Naive thymus-derived CD4-positive, alpha-beta T cell (primary cell): ENCODE measurements around the gene STK32A. TPM values are rescaled to one million over a fixed set of nuclear protein-coding genes. Genes with fewer than 3 reads are reported as not detected.

Source experiments
- ATAC-seq: fragments of 150-1000 bp; cut with Tn5 transposase; 2 replicates; pipeline ENCODE4 v1.10.0; 2021; ENCODE audit warnings: mild to moderate bottlenecking, moderate library complexity
- CTCF ChIA-PET: fragments of 350-600 bp; sonication (Branson Sonifier 250); formaldehyde crosslinking; loops from one replicate; lab custom pipeline; 2021; ENCODE audit warnings: antibody characterized with exemption; lab: Charles Lee
- POLR2A ChIA-PET: fragments of 350-600 bp; sonication (Branson Sonifier 250); formaldehyde crosslinking; loops from one replicate; lab custom pipeline; 2021; ENCODE audit warnings: antibody characterized with exemption, inconsistent platforms; lab: Charles Lee
- DNase-seq, 9 donors: peaks; one replicate each; pipeline versions ENCODE4 v3.0.0 to v3.0.0-alpha.2; 2020 to 2022; ENCODE audit warnings: mixed read lengths in 1 of 9
- H3K27ac ChIP-seq: one replicate; pipeline ENCODE4 v1.7.0; 2013; ENCODE audit warnings: mild to moderate bottlenecking, low read depth, low read length, moderate library complexity
- H3K27me3 ChIP-seq, 2 donors: one replicate each; pipeline ENCODE4 v1.7.0; 2013; ENCODE audit warnings: low read length in 2 of 2, mild to moderate bottlenecking in 2 of 2, moderate library complexity in 2 of 2; ENCODE audit not compliant: control insufficient read depth in 2 of 2, insufficient read depth in 2 of 2
- H3K36me3 ChIP-seq, 3 experiments: 1 replicate in 2 of 3; 2 replicates in 1 of 3; pipeline ENCODE4 v1.7.0; 2013; ENCODE audit warnings: low read length in 3 of 3, mild to moderate bottlenecking in 3 of 3, moderate library complexity in 1 of 3; ENCODE audit not compliant: insufficient read depth in 3 of 3, control insufficient read depth in 2 of 3
- H3K4me1 ChIP-seq, 2 donors: one replicate each; pipeline ENCODE4 v1.7.0; 2013; ENCODE audit warnings: low read length in 2 of 2, mild to moderate bottlenecking in 2 of 2, moderate library complexity in 1 of 2; ENCODE audit not compliant: control insufficient read depth in 2 of 2, insufficient read depth in 2 of 2
- H3K4me3 ChIP-seq: 2 replicates; pipeline ENCODE4 v1.7.0; 2013; ENCODE audit warnings: mild to moderate bottlenecking, low read length
- H3K9me3 ChIP-seq, 3 experiments: 1 replicate in 2 of 3; 2 replicates in 1 of 3; pipeline ENCODE4 v1.7.0; 2013; ENCODE audit warnings: low read length in 3 of 3; ENCODE audit not compliant: control insufficient read depth in 2 of 3
- H3K27ac Mint-ChIP-seq, 9 donors: one replicate each; pipeline ENCODE4 v1.8.0; 2020 to 2022; ENCODE audit warnings: mixed read lengths in 9 of 9, mild to moderate bottlenecking in 8 of 9, moderate library complexity in 5 of 9, inconsistent platforms in 2 of 9
- H3K27me3 Mint-ChIP-seq, 5 donors: one replicate each; pipeline ENCODE4 v1.8.0; 2021 to 2022; ENCODE audit warnings: mixed read lengths in 5 of 5, mild to moderate bottlenecking in 1 of 5
- H3K36me3 Mint-ChIP-seq, 5 donors: one replicate each; pipeline ENCODE4 v1.8.0; 2020 to 2022; ENCODE audit warnings: mixed read lengths in 5 of 5, mild to moderate bottlenecking in 3 of 5, inconsistent platforms in 1 of 5
- H3K4me1 Mint-ChIP-seq, 7 donors: one replicate each; pipeline ENCODE4 v1.8.0; 2020 to 2022; ENCODE audit warnings: mixed read lengths in 7 of 7, mild to moderate bottlenecking in 3 of 7, inconsistent platforms in 1 of 7
- H3K4me3 Mint-ChIP-seq, 10 donors: one replicate each; pipeline ENCODE4 v1.8.0; 2020 to 2022; ENCODE audit warnings: mild to moderate bottlenecking in 10 of 10, mixed read lengths in 10 of 10, moderate library complexity in 6 of 10, inconsistent platforms in 2 of 10
- H3K9me3 Mint-ChIP-seq, 11 donors: one replicate each; pipeline ENCODE4 v1.8.0; 2020 to 2022; ENCODE audit warnings: mixed read lengths in 11 of 11, mild to moderate bottlenecking in 4 of 11, inconsistent platforms in 1 of 11, moderate library complexity in 1 of 11
- intact Hi-C, 2 donors: fragments of 100-400 bp; cut with micrococcal nuclease; formaldehyde crosslinking; loops; one replicate each; pipeline ENCODE4 v1.15.1; 2023
- polyA plus RNA-seq, 2 donors: library from polyadenylated mRNA; unstranded; fragments of 300-500 nt; fragmentation: Illumina TruSeq; gene quantifications; one replicate each; pipeline ENCODE4 v1.2.3, GENCODE V29; 2021
- total RNA-seq, 6 experiments: library from RNA in 5 of 6; stranded (reverse) in 5 of 6; gene quantifications; 1 replicate in 5 of 6; 2 replicates in 1 of 6; pipeline ENCODE4 v1.2.3 and lab custom pipeline; 2021 to 2026

STK32A gene
- total and polyA plus RNA-seq, 7 experiments from 2014 or later: not detected

- no peaks in the 10 kb centered on the region for H3K36me3 ChIP-seq
- ATAC-seq (no peak), DNase-seq (no peak)
- no peaks in the 10 kb centered on the region for H3K4me1 ChIP-seq
- no peak overlapping the region for H3K27ac ChIP-seq
- H3K9me3 ChIP-seq: no peaks in the 10 kb centered on the region
- intact Hi-C loops: no loop called here
- POLR2A ChIA-PET: no interaction called here
- peaks cover 0 to 8% (median 2%) of the 10 kb centered on the region in 11 donors for H3K9me3 Mint-ChIP-seq
- no peak overlapping the region for H3K4me3 ChIP-seq
- H3K27me3 Mint-ChIP-seq: peaks cover 0 to 5% (median 0%) of the 10 kb centered on the region in 5 donors
- H3K4me3 Mint-ChIP-seq: no peak overlapping the region
- no peaks in the 10 kb centered on the region for H3K4me1 Mint-ChIP-seq
- H3K27me3 ChIP-seq: no peaks in the 10 kb centered on the region
- H3K36me3 Mint-ChIP-seq: no peaks in the 10 kb centered on the region
- CTCF ChIA-PET: no interaction called here
- H3K27ac Mint-ChIP-seq: no peak overlapping the region
These were observed 97.8 kb downstream of the STK32A start for GRCh38 chr5:147332658-147333057.

- Histone ChIP-seq H3K27ac (no peak overlapping the region), H3K4me1 (no peaks in the 10 kb centered on the region), H3K27me3 (no peaks in the 10 kb centered on the region), H3K36me3 (no peaks in the 10 kb centered on the region), H3K4me3 (no peak overlapping the region), H3K9me3 (no peaks in the 10 kb centered on the region)
- H3K9me3 Mint-ChIP-seq: peaks cover 0 to 24% (median 10%) of the 10 kb centered on the region in 11 donors
- peaks cover 0 to 7% (median 0%) of the 10 kb centered on the region in 5 donors for H3K36me3 Mint-ChIP-seq
- intact Hi-C loops: no loop called here
- H3K27ac Mint-ChIP-seq: no peak overlapping the region
- DNase-seq (no peak), ATAC-seq (no peak)
- ChIA-PET CTCF (no interaction called here), POLR2A (no interaction called here)
- H3K27me3 Mint-ChIP-seq: peaks cover 0 to 8% (median 0%) of the 10 kb centered on the region in 5 donors
- H3K4me3 Mint-ChIP-seq: no peak overlapping the region
- no peaks in the 10 kb centered on the region for H3K4me1 Mint-ChIP-seq
These were observed 102.0 kb downstream of the STK32A start for GRCh38 chr5:147336876-147337275.

GRCh38 chr5:147339313-147339712 lies 104.5 kb downstream of the STK32A start:
- POLR2A ChIA-PET: no interaction called here
- H3K27ac Mint-ChIP-seq: no peak overlapping the region
- intact Hi-C loops: no loop called here

GRCh38 chr5:147340941-147341340 lies 106.1 kb downstream of the STK32A start:
- Histone ChIP-seq H3K27ac (no peak overlapping the region), H3K27me3 (no peaks in the 10 kb centered on the region), H3K9me3 (no peaks in the 10 kb centered on the region), H3K36me3 (no peaks in the 10 kb centered on the region), H3K4me1 (no peaks in the 10 kb centered on the region), H3K4me3 (no peak overlapping the region)
- H3K27me3 Mint-ChIP-seq: peaks cover 0 to 7% (median 0%) of the 10 kb centered on the region in 5 donors
- ATAC-seq (no peak), DNase-seq (no peak)
- H3K27ac Mint-ChIP-seq: no peak overlapping the region
- CTCF ChIA-PET: no interaction called here
- peaks cover 0 to 24% (median 10%) of the 10 kb centered on the region in 11 donors for H3K9me3 Mint-ChIP-seq
- H3K4me3 Mint-ChIP-seq: no peak overlapping the region
- intact Hi-C loops: no loop called here
- peaks cover 0 to 7% (median 0%) of the 10 kb centered on the region in 5 donors for H3K36me3 Mint-ChIP-seq
- POLR2A ChIA-PET: no interaction called here
- no peaks in the 10 kb centered on the region for H3K4me1 Mint-ChIP-seq

More at GRCh38 chr5:147339313-147339712, 104.5 kb downstream of the STK32A start:
- Mint-ChIP-seq H3K27me3 (peaks cover 0 to 12% (median 0%) of the 10 kb centered on the region in 5 donors), H3K4me1 (no peaks in the 10 kb centered on the region), H3K36me3 (peaks cover 0 to 7% (median 0%) of the 10 kb centered on the region in 5 donors), H3K4me3 (no peak overlapping the region), H3K9me3 (peaks cover 0 to 24% (median 10%) of the 10 kb centered on the region in 11 donors)
- CTCF ChIA-PET: no interaction called here
- Histone ChIP-seq H3K9me3 (no peaks in the 10 kb centered on the region), H3K4me1 (no peaks in the 10 kb centered on the region), H3K36me3 (no peaks in the 10 kb centered on the region), H3K27me3 (no peaks in the 10 kb centered on the region), H3K27ac (no peak overlapping the region), H3K4me3 (no peak overlapping the region)
- ATAC-seq (no peak), DNase-seq (no peak)

GRCh38 chr5:147341345-147341744 lies 106.5 kb downstream of the STK32A start:
- peaks cover 0 to 24% (median 10%) of the 10 kb centered on the region in 11 donors for H3K9me3 Mint-ChIP-seq
- ChIA-PET CTCF (no interaction called here), POLR2A (no interaction called here)
- no peaks in the 10 kb centered on the region for H3K4me1 Mint-ChIP-seq
- no peak overlapping the region for H3K27ac Mint-ChIP-seq
- peaks cover 0 to 7% (median 0%) of the 10 kb centered on the region in 5 donors for H3K36me3 Mint-ChIP-seq
- H3K9me3 ChIP-seq: no peaks in the 10 kb centered on the region
- DNase-seq (no peak), ATAC-seq (no peak)
- H3K36me3 ChIP-seq: no peaks in the 10 kb centered on the region
- no peaks in the 10 kb centered on the region for H3K27me3 ChIP-seq
- no peak overlapping the region for H3K4me3 ChIP-seq
- H3K4me1 ChIP-seq: no peaks in the 10 kb centered on the region
- H3K27me3 Mint-ChIP-seq: peaks cover 0 to 7% (median 0%) of the 10 kb centered on the region in 5 donors
- intact Hi-C loops: no loop called here
- H3K4me3 Mint-ChIP-seq: no peak overlapping the region
- no peak overlapping the region for H3K27ac ChIP-seq

- Histone ChIP-seq H3K27ac (no peak overlapping the region), H3K4me1 (no peaks in the 10 kb centered on the region), H3K36me3 (no peaks in the 10 kb centered on the region), H3K27me3 (no peaks in the 10 kb centered on the region), H3K9me3 (no peaks in the 10 kb centered on the region), H3K4me3 (no peak overlapping the region)
- intact Hi-C loops: no loop called here
- no peak for ATAC-seq
- H3K4me3 Mint-ChIP-seq: no peak overlapping the region
- DNase-seq: no peak
- H3K9me3 Mint-ChIP-seq: peaks cover 0 to 7% (median 0%) of the 10 kb centered on the region in 11 donors
- POLR2A ChIA-PET: no interaction called here
- H3K27ac Mint-ChIP-seq: no peak overlapping the region
- H3K36me3 Mint-ChIP-seq: no peaks in the 10 kb centered on the region
- no peaks in the 10 kb centered on the region for H3K4me1 Mint-ChIP-seq
- CTCF ChIA-PET: no interaction called here
- peaks cover 0 to 7% (median 0%) of the 10 kb centered on the region in 5 donors for H3K27me3 Mint-ChIP-seq
These were observed 110.0 kb downstream of the STK32A start for GRCh38 chr5:147344861-147345260.

GRCh38 chr5:147346006-147346561 lies 111.3 kb downstream of the STK32A start:
- Histone ChIP-seq H3K4me3 (no peak overlapping the region), H3K9me3 (no peaks in the 10 kb centered on the region), H3K4me1 (no peaks in the 10 kb centered on the region), H3K27ac (no peak overlapping the region), H3K36me3 (no peaks in the 10 kb centered on the region), H3K27me3 (no peaks in the 10 kb centered on the region)
- peaks cover 0 to 7% (median 0%) of the 10 kb centered on the region in 5 donors for H3K27me3 Mint-ChIP-seq
- ChIA-PET CTCF (no interaction called here), POLR2A (no interaction called here)
- no peak overlapping the region for H3K27ac Mint-ChIP-seq
- no peaks in the 10 kb centered on the region for H3K36me3 Mint-ChIP-seq
- no peak overlapping the region for H3K4me3 Mint-ChIP-seq
- DNase-seq (no peak), ATAC-seq (no peak)
- H3K4me1 Mint-ChIP-seq: no peaks in the 10 kb centered on the region
- H3K9me3 Mint-ChIP-seq: peaks cover 0 to 7% (median 0%) of the 10 kb centered on the region in 11 donors
- intact Hi-C loops: no loop called here
